ENCODE measurements around the gene HMGXB3.

The HMGXB3 gene

GRCh38 chr5:149966946-149967345 lies 33.6 kb upstream of the HMGXB3 start:
- TF ChIP-seq CTCF (conservative IDR thresholded peaks at IDR 0.05; ENCODE audit: low read depth, low read length), result no peak
- H3K4me3 ChIP-seq (ENCODE audit: low read length), result no peak overlapping the region
- no peak for DNase-seq (ENCODE audit: low read depth)

- no peak overlapping the region for H3K4me3 ChIP-seq (ENCODE audit: low read length)
- no peak for DNase-seq (ENCODE audit: low read depth)
- TF ChIP-seq CTCF (conservative IDR thresholded peaks at IDR 0.05; ENCODE audit: low read depth, low read length), result no peak
Observed at GRCh38 chr5:149969181-149969930, 31.2 kb upstream of the HMGXB3 start.

GRCh38 chr5:149975409-149975808 lies 25.1 kb upstream of the HMGXB3 start:
- DNase-seq (ENCODE audit: low read depth), result no peak
- H3K4me3 ChIP-seq (ENCODE audit: low read length), result no peak overlapping the region
- TF ChIP-seq CTCF (conservative IDR thresholded peaks at IDR 0.05; ENCODE audit: low read depth, low read length), result no peak

GRCh38 chr5:149979896-149980295 lies 20.6 kb upstream of the HMGXB3 start:
- DNase-seq (ENCODE audit: low read depth), result no peak
- H3K4me3 ChIP-seq (ENCODE audit: low read length), result no peak overlapping the region
- TF ChIP-seq CTCF (conservative IDR thresholded peaks at IDR 0.05; ENCODE audit: low read depth, low read length), result no peak

- TF ChIP-seq CTCF (conservative IDR thresholded peaks at IDR 0.05; ENCODE audit: low read depth, low read length), result no peak
- H3K4me3 ChIP-seq (ENCODE audit: low read length), result no peak overlapping the region
- no peak for DNase-seq (ENCODE audit: low read depth)
Observed at GRCh38 chr5:149981206-149981605, 19.3 kb upstream of the HMGXB3 start.

- H3K4me3 ChIP-seq (ENCODE audit: low read length), result no peak overlapping the region
- no peak for DNase-seq (ENCODE audit: low read depth)
- no peak for TF ChIP-seq CTCF (conservative IDR thresholded peaks at IDR 0.05; ENCODE audit: low read depth, low read length)
Observed at GRCh38 chr5:149982505-149982904, 18.0 kb upstream of the HMGXB3 start.

- DNase-seq (ENCODE audit: low read depth), result no peak
- TF ChIP-seq CTCF (conservative IDR thresholded peaks at IDR 0.05; ENCODE audit: low read depth, low read length), result no peak
- no peak overlapping the region for H3K4me3 ChIP-seq (ENCODE audit: low read length)
Observed at GRCh38 chr5:149988126-149988525, 12.4 kb upstream of the HMGXB3 start.
